Activated T-cell treated with anti-CD3 and anti-CD28 coated beads, Interleukin-2, amount 50 U/mL, for 72 hours (primary cell): ENCODE data around the gene NPAS2. TPM values are rescaled to one million over a fixed set of nuclear protein-coding genes. Genes with fewer than 3 reads are reported as not detected.

Experiments
- ATAC-seq, 2 donors: fragments of 150-1000 bp; cut with Tn5 transposase; replicated peaks in 1 of 2; 2 replicates each; pipeline ENCODE4 v1.10.0; 2021; ENCODE audit warnings: moderate library complexity in 2 of 2, mild to moderate bottlenecking in 1 of 2
- DNase-seq, 2 donors: peaks; one replicate each; pipeline ENCODE4 v3.0.0; 2021 to 2022; ENCODE audit warnings: mixed read lengths in 1 of 2
- H3K27ac Mint-ChIP-seq: one replicate; pipeline ENCODE4 v1.8.0; 2022; ENCODE audit warnings: mild to moderate bottlenecking, moderate library complexity, mixed read lengths
- H3K27me3 Mint-ChIP-seq: one replicate; pipeline ENCODE4 v1.8.0; 2022; ENCODE audit warnings: low read depth, mixed read lengths
- H3K36me3 Mint-ChIP-seq, 2 donors: one replicate each; pipeline ENCODE4 v1.8.0; 2022; ENCODE audit warnings: mixed read lengths in 2 of 2, mild to moderate bottlenecking in 1 of 2; ENCODE audit not compliant: insufficient read depth in 2 of 2
- H3K4me1 Mint-ChIP-seq: one replicate; pipeline ENCODE4 v1.8.0; 2022; ENCODE audit warnings: low read depth, mixed read lengths
- H3K4me3 Mint-ChIP-seq, 2 donors: one replicate each; pipeline ENCODE4 v1.8.0; 2022; ENCODE audit warnings: mild to moderate bottlenecking in 2 of 2, mixed read lengths in 2 of 2, moderate library complexity in 2 of 2
- H3K9me3 Mint-ChIP-seq, 2 donors: one replicate each; pipeline ENCODE4 v1.8.0; 2022; ENCODE audit warnings: mixed read lengths in 2 of 2
- total RNA-seq, 2 donors: library from RNA; stranded (reverse); gene quantifications; one replicate each; pipeline ENCODE4 v1.2.3, GENCODE V29; 2022

NPAS2 gene
- total RNA-seq, 2 donors from 2014 or later: 4.8 to 8.4 TPM

DNA sequence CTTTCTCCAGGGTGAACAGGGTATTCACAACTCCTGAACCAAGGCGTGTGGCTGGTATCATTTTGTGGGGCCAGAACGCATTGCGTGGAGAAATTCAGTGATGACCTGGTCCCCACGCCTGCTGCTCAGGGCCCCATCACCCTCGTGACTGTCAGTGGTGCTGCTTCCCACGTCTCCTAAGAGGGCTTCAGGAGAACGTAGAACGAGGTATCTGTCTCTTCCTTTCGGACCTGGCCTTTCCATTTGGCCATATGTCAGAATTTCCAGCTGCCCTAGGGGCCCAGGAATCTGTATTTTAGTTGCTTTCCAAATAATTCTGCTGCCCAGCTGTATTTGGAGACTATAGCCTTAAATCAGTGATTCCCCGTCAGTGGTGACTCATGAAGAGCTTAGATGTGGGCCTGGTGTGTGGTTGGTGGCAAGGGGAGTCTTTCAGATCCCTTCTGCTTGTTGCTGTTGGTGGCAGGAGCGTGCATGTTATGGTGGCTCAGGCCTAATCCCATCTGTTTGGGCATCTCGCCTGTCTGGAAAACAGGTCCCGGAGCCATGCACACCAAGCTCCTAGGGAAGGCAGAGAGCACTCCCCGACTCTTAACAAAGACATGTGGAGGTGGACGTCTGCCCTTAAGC, 56.4 kb downstream of the NPAS2 start:
- Mint-ChIP-seq H3K27ac (no peak overlapping the region), H3K4me3 (peak overlapping the region in 1 of 2 donors; percentile 31), H3K36me3 (no peaks in the 10 kb centered on the region), H3K9me3 (no peaks in the 10 kb centered on the region), H3K27me3 (no peaks in the 10 kb centered on the region), H3K4me1 (peaks cover 28% of the 10 kb centered on the region)
- ATAC-seq (peak; percentile 62 to 86), DNase-seq (peak; percentile 12 to 38)

DNA sequence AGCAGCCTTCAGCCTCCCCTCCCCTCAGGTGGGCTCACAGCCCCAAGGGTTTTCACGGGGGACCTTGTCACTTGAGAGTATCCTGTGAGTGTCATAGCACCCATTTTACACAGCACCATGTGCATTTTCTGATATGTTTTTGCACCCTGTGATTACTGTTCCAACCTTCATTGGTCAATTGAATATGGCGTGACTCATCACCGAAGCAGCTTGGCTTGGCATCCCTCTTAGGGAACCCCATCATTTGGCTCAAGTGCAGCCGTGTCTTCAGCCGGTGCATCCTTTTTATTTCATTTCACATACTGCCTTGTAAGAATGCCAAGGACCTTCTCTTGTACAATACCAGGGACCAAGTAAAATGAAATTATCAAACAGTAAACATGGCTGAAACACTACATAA, 57.6 kb downstream of the NPAS2 start:
- Mint-ChIP-seq H3K9me3 (no peaks in the 10 kb centered on the region), H3K4me1 (peaks cover 24% of the 10 kb centered on the region), H3K36me3 (no peaks in the 10 kb centered on the region), H3K27me3 (no peaks in the 10 kb centered on the region), H3K4me3 (no peak overlapping the region), H3K27ac (no peak overlapping the region)
- DNase-seq (no peak), ATAC-seq (no peak)

DNA sequence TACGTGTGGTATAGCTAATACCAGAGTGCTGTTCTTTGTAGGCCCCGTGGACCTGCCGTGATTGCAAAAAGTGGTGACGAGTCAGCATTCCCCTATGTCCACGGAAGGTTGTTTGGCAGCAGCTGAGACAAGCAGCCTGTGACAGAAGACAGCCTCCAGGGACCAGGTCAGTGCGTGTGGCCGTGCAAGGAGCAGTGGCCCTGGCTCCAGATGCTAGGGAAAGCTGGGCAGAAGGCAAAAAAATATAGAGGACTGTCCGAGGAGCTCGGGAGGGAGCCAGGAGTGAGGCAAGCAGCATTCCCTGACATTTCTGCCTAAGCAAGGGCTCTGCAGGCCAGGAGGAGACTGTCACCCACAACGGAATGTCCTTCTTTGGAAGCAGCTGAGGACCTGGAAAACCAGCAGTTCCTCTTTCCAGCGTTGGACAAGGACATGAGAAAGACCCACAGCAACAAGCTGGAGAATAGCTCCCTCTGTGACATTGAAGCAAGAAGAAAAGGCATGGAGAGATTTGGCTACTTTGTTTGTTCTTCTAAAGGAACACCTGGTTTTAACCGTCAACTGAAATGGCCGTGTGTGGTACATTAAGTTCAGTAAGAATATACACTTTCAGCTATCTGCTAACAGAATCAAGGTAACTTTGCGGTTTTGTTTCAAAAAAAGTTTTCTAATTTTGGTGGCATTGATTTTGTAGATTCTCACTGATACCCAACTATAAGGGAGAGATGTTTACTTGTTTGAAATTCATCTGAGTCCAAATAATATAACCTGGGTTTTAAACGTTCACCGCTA, 58.3 kb downstream of the NPAS2 start:
- H3K4me3 Mint-ChIP-seq: no peak overlapping the region
- DNase-seq: no peak
- peaks cover 30% of the 10 kb centered on the region for H3K4me1 Mint-ChIP-seq
- no peaks in the 10 kb centered on the region for H3K9me3 Mint-ChIP-seq
- H3K27me3 Mint-ChIP-seq: no peaks in the 10 kb centered on the region
- H3K27ac Mint-ChIP-seq: no peak overlapping the region
- H3K36me3 Mint-ChIP-seq: no peaks in the 10 kb centered on the region
- no peak for ATAC-seq

DNA sequence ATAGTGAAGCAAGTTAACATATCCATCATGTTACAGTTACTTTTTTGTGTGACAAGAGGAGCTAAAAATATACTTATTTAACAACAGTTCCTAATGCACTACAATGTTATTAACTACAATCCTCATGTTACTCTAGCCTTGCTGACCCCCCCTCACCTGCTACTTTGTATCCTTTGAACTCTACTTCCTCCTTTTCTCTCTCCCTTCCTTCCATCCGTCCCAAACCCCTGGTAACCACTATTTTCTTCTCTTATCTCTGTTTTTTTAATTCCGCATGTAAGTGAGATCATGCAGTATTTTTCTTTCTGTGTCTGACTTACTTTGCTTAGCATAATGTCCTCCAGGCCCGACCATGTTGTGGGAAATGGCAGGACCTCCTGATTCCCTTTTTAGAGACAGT, 59.4 kb downstream of the NPAS2 start:
- Mint-ChIP-seq H3K27me3 (no peaks in the 10 kb centered on the region), H3K4me1 (peaks cover 41% of the 10 kb centered on the region), H3K4me3 (no peak overlapping the region), H3K9me3 (no peaks in the 10 kb centered on the region), H3K27ac (no peak overlapping the region), H3K36me3 (no peaks in the 10 kb centered on the region)
- DNase-seq (no peak), ATAC-seq (no peak)

DNA sequence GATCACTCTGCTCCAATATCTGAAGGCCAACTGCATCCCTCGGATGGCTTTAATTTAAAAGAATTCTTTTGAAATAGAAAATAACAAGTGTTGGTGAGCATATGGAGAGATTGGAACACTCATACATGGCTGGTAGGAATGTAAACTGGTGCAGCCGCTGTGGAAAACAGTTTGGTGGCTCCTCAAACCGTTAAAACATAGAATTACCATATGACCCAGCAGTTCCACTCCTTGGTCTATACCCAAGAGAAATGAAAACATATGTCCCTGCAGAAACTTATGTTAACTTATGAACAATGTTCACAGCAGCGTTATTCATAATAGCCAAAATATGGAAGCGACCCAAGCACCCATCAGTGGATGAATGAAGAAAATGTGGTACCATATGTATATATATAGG, 60.1 kb downstream of the NPAS2 start:
- Mint-ChIP-seq H3K36me3 (no peaks in the 10 kb centered on the region), H3K9me3 (no peaks in the 10 kb centered on the region), H3K27ac (no peak overlapping the region), H3K27me3 (no peaks in the 10 kb centered on the region), H3K4me1 (peaks cover 41% of the 10 kb centered on the region), H3K4me3 (no peak overlapping the region)
- ATAC-seq (no peak), DNase-seq (no peak)

DNA sequence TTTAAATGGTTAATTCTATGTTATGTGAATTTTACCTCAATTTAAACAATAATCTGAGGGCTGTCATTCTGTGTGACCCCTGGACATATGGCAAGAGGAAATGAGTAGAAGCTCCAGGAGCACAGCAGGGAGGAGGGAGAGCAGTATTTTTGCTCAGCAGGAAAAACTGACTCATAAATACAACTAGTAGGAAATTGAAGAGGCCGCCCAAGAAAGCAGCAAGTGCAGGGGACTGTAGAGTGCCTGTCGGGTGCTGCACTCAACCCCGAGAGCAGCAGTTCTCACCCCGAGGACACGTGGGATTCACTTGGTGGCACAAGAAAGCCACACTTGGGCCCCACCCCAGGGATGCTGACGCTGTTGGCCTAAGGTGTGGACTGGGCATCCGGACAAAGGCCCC, 60.8 kb downstream of the NPAS2 start:
- Mint-ChIP-seq H3K4me1 (peaks cover 38% of the 10 kb centered on the region), H3K36me3 (no peaks in the 10 kb centered on the region), H3K4me3 (no peak overlapping the region), H3K27me3 (no peaks in the 10 kb centered on the region), H3K27ac (no peak overlapping the region), H3K9me3 (no peaks in the 10 kb centered on the region)
- no peak for DNase-seq
- no peak for ATAC-seq

DNA sequence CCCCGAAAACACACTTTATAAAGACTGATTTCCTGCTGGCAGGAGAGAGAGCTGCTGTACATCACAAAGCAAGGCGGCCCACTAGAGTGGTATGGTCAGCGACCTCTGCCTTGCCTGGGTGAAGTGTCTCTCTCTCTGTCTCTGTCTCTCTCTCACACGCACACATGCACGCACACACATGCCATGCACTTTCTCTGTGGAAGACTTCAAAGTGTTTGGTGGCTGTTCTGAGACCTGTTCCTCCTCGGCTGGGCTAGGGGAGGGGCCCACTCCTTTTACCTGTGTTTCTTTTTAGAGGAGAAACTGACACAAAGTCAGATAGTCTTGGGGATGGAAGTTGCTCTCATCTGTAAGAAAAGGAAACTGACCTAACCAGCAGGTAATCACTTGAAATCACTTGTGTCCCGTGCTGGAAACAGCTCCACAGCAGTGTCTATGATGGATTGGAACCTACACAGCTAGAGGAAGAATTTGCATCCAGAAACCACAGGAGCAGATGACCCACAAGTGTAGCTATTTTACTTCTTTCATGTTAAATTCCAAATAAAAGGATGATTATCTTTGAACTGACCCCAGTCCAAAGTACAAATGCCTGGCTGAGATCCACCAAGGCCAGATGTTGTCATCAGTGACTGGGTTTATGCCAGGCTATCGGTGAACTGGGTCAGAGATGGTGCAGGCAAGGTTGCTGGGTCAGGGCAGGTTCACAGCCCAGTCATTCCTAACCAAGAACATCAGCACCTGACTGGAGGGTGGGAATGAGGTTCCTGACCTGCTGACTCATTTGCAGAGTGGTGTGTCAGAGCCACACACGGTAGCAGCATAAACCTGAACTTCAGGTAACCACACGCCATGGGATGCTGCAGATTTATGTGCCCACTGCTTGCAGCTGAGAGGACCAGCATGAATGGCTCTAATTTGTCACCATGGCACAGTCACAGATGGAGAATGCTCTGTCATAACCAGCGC, 63.0 kb downstream of the NPAS2 start:
- no peak overlapping the region for H3K4me3 Mint-ChIP-seq
- H3K9me3 Mint-ChIP-seq: no peaks in the 10 kb centered on the region
- H3K27ac Mint-ChIP-seq: no peak overlapping the region
- no peaks in the 10 kb centered on the region for H3K27me3 Mint-ChIP-seq
- H3K4me1 Mint-ChIP-seq: peaks cover 26% of the 10 kb centered on the region
- no peaks in the 10 kb centered on the region for H3K36me3 Mint-ChIP-seq
- DNase-seq (peak; percentile 29 to 50), ATAC-seq (peak; percentile 88 to 94)

DNA sequence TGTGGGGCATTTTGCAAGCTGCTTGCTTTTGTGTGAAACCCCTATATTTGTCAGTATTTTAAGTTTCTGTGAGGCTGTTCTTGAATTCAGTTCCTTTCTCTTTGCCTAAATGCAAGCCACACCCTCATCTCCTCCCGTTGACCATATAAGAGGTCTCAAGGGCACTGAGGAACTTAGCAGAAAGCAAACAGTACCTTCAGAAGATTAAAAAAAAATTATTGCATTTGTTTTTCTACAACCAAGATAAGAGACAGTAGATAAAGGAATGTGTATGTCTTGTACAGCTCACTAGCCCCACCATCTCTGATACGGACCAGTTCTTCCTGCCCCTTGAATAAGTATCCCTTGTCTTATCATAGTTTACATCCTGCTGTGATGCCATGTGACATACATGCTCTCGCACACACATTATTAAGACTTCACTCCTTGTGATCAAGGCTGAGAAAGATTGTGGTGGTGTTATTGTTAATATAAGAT, 64.2 kb downstream of the NPAS2 start:
- peaks cover 26% of the 10 kb centered on the region for H3K4me1 Mint-ChIP-seq
- no peaks in the 10 kb centered on the region for H3K27me3 Mint-ChIP-seq
- no peaks in the 10 kb centered on the region for H3K36me3 Mint-ChIP-seq
- H3K4me3 Mint-ChIP-seq: no peak overlapping the region
- DNase-seq: no peak
- no peaks in the 10 kb centered on the region for H3K9me3 Mint-ChIP-seq
- H3K27ac Mint-ChIP-seq: no peak overlapping the region
- ATAC-seq: no peak

DNA sequence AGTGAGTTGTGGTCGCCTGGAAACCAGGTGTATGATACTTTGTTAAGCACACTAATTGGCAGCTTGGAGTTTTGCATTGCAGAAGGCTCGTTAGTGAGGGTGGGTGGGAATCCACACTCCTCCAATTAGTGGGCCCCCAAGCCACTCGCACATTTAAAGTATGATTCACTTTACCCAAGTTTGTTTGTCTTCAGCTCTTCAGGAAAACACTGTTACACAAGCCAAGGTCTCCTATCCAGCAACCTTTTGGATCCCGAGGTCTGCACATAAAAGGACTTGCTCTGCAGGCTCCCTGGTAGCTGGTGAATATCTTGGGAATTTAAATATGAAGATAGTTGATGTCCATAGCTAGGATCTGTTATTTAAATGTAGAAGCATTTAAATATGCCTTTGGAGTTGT, 66.1 kb downstream of the NPAS2 start:
- H3K9me3 Mint-ChIP-seq: no peaks in the 10 kb centered on the region
- no peaks in the 10 kb centered on the region for H3K36me3 Mint-ChIP-seq
- no peak overlapping the region for H3K27ac Mint-ChIP-seq
- DNase-seq: no peak
- peaks cover 20% of the 10 kb centered on the region for H3K4me1 Mint-ChIP-seq
- no peak for ATAC-seq
- H3K27me3 Mint-ChIP-seq: no peaks in the 10 kb centered on the region
- no peak overlapping the region for H3K4me3 Mint-ChIP-seq

DNA sequence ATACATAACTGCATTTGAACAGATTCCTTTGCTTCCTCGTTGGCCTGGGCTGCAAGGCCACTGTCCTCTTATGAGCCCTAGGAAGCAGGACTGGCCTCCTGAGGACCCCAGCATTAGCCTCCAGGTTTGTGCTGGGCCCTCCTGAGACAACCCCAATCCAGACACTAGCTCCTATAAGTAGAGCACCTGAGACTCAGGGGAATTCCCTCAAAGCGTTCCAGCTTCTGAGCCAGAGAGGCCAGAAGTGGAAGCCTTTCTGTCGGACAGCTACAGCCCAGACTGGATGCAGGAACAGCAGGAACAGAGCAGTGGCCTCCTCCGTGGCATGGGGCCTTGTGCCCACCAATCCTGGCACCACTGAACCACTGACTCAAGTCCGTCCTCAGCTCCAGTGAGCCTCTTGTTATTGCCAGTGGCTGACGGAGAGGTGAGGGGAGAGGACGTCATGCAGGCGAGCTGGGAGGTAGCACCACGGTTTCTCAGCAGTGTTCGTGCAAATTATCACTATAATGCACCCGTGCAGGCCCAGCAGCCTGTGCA, 67.2 kb downstream of the NPAS2 start:
- DNase-seq (no peak), ATAC-seq (no peak)
- no peaks in the 10 kb centered on the region for H3K36me3 Mint-ChIP-seq
- peaks cover 26% of the 10 kb centered on the region for H3K4me1 Mint-ChIP-seq
- H3K27ac Mint-ChIP-seq: no peak overlapping the region
- H3K4me3 Mint-ChIP-seq: no peak overlapping the region
- H3K27me3 Mint-ChIP-seq: no peaks in the 10 kb centered on the region
- no peaks in the 10 kb centered on the region for H3K9me3 Mint-ChIP-seq

DNA sequence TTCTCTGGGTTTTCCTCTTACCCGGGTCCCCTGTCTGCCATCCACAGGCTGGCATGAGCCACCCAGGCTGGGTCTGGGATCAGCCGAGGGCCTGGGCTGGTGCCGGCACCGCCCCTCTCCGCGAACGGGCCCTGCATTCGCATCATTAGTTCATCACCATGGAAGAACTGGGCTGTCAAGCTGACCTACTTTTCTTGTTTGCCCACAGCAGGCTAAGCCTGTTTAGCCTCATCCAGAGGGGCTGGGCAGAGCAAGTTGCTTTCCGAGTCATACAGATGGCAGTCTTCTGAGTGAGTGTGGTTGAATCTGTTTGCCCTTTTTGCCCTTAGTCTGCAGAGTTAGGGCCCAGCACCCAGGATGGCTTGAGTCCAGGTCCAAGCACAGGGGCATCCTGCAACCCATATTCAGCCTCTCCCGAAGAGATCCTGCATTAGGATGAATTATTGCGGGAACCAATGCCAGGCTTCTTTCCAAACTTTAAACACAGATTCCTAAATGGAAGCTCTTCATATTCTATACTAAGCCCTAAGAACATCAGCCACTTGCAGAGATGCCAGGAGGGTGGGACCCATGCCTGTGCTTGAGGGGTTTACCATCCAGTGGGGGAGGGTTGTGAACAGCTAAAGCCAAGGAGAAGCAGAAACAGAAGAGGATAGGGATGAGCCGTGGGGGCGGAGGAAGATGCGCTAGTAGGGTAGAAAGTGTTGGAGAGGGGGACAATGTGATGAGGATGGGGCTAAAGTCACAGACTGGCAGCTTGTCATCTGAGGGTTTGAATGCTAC, 68.0 kb downstream of the NPAS2 start:
- Mint-ChIP-seq H3K36me3 (no peaks in the 10 kb centered on the region), H3K4me3 (no peak overlapping the region), H3K4me1 (peaks cover 20% of the 10 kb centered on the region), H3K27ac (no peak overlapping the region), H3K27me3 (no peaks in the 10 kb centered on the region), H3K9me3 (no peaks in the 10 kb centered on the region)
- DNase-seq (no peak), ATAC-seq (no peak)

DNA sequence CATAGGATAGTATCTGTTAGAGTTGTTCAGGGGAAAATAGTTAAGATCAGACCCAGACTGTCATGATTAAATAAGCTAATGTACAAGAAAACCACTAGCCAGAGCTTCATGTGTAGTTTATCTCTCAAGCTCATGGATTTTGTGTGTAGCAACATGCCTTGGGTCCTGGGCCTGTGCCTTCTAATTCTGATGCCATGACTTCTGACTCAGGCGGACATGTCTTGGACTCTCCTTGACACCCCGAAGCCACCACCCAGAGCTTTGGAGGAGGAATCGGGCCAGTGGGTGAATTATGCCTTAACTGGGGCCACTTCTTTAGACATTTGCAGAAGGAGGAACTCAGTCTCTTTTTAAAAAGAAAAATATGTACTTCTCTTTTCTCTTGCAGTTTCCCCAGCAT, 68.7 kb downstream of the NPAS2 start:
- Mint-ChIP-seq H3K36me3 (no peaks in the 10 kb centered on the region), H3K9me3 (no peaks in the 10 kb centered on the region), H3K4me3 (no peak overlapping the region)

More for the DNA sequence above, 68.7 kb downstream of the NPAS2 start:
- no peak for DNase-seq
- no peak for ATAC-seq
- peaks cover 13% of the 10 kb centered on the region for H3K4me1 Mint-ChIP-seq
- H3K27ac Mint-ChIP-seq: no peak overlapping the region
- no peaks in the 10 kb centered on the region for H3K27me3 Mint-ChIP-seq
